PC-9 (cell line): ENCODE measurements around the gene CEP68.

Source experiments
- EZH2 ChIP-seq: fragments of 200-600 bp; sonication (generic); IDR thresholded peaks from 2 replicates; pipeline ENCODE4 v1.8.0; 2017; ENCODE audit warnings: antibody characterized with exemption, low read depth
- TF ChIP-seq, protein P1 (sequence below): fragments of 200-600 bp; sonication (generic); conservative IDR thresholded peaks from 2 replicates; pipeline ENCODE4 v1.6.1; 2017; ENCODE audit warnings: mixed run types, antibody characterized with exemption, mild to moderate bottlenecking, moderate library complexity

DNA sequence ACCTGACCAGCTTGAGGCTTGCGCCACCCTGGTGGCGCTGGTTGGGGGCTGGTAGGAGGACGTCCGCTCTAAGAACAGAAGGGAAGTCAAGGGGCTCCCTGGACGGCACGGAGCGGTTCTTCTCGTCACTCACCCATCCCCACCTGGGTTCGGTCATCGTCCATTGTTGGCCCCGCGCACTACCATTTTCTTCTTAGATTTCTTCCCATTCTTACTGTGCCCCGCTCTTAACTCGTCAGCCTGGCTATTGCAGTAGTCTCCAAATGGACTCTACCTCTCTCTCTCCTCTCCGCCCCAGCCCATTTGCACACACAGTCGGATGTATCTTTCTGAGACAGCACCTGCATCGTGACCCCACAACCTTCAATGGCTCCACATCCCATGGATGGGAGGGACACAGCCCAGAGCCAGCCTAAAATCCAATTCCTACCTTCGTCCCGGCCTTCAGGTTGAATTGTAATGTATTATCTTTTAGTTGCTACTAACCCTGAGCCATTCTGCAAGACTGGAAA is 74.5 kb downstream of the CEP68 start:
- TF ChIP-seq, protein P1, sequence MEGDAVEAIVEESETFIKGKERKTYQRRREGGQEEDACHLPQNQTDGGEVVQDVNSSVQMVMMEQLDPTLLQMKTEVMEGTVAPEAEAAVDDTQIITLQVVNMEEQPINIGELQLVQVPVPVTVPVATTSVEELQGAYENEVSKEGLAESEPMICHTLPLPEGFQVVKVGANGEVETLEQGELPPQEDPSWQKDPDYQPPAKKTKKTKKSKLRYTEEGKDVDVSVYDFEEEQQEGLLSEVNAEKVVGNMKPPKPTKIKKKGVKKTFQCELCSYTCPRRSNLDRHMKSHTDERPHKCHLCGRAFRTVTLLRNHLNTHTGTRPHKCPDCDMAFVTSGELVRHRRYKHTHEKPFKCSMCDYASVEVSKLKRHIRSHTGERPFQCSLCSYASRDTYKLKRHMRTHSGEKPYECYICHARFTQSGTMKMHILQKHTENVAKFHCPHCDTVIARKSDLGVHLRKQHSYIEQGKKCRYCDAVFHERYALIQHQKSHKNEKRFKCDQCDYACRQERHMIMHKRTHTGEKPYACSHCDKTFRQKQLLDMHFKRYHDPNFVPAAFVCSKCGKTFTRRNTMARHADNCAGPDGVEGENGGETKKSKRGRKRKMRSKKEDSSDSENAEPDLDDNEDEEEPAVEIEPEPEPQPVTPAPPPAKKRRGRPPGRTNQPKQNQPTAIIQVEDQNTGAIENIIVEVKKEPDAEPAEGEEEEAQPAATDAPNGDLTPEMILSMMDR: no peak
- TF ChIP-seq EZH2: no peak
